ENCODE measurements around the gene SDHAF2.

SDHAF2 gene

DNA sequence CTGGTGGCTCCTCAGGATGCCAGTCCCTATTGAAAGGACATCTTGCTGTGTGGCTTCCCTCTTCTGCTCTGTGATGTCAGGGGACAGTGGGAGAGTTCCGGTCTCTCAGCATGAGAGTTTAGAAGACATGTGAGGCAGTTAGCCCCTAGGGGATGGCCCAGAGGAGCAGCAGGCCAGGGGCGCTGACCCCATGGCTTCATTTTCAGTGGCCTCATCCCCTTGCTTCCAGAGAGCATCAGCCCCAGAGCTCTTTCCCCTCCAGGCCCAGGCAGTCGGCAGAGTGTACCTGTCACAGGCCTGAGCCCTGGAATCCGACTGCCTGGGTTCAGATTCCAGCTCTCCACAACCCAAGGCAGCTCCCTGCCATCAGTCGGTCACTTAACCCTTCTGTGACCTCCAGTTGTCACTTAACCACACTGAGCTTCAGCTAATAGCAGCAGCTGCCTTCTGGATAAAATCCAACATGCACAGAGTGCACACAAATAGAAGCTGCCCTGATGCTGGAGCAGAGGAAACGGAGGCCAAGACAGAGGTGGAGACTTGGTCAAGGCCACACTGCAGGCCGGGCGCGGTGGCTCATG, 64.5 kb downstream of the SDHAF2 start:
- ATAC-seq, result no peak
- Mint-ChIP-seq H3K9me3 (no peaks in the 10 kb centered on the region), H3K4me3 (no peak overlapping the region), H3K27me3 (peaks cover 8% of the 10 kb centered on the region), H3K36me3 (no peaks in the 10 kb centered on the region), H3K4me1 (no peaks in the 10 kb centered on the region), H3K27ac (no peak overlapping the region)

- H3K4me1 Mint-ChIP-seq, result no peaks in the 10 kb centered on the region
- no peaks in the 10 kb centered on the region for H3K9me3 Mint-ChIP-seq
- ATAC-seq, result no peak
- H3K4me3 Mint-ChIP-seq, result no peak overlapping the region
- H3K36me3 Mint-ChIP-seq, result no peaks in the 10 kb centered on the region
- H3K27ac Mint-ChIP-seq, result no peak overlapping the region
- peaks cover 8% of the 10 kb centered on the region for H3K27me3 Mint-ChIP-seq
Observed at GRCh38 chr11:61495801-61496601, 66.1 kb downstream of the SDHAF2 start.
